Sigmoid colon (tissue), 4 donors: ENCODE measurements around the gene NKX6-2.

Experiments used
- POLR2A ChIP-seq, 2 donors: fragments of 450-650 bp; IDR thresholded peaks; one replicate each; pipeline ENCODE4 v1.6.1; 2016; ENCODE audit warnings: antibody characterized with exemption in 2 of 2, mild to moderate bottlenecking in 2 of 2, moderate library complexity in 2 of 2
- POLR2AphosphoS5 ChIP-seq, 4 donors: sonication (generic); formaldehyde crosslinking; IDR thresholded peaks; one replicate each; pipeline ENCODE4 v1.6.1; 2017; ENCODE audit warnings: antibody characterized with exemption in 4 of 4
- TF ChIP-seq, protein P1 (sequence below), 4 experiments: fragments of 450-650 bp in 3 of 4; fragments of 200-600 bp in 1 of 4; IDR thresholded peaks; one replicate each; pipeline ENCODE4 v1.5.1; 2016 to 2019; ENCODE audit warnings: antibody characterized with exemption in 4 of 4, mild to moderate bottlenecking in 3 of 4, moderate library complexity in 2 of 4

DNA sequence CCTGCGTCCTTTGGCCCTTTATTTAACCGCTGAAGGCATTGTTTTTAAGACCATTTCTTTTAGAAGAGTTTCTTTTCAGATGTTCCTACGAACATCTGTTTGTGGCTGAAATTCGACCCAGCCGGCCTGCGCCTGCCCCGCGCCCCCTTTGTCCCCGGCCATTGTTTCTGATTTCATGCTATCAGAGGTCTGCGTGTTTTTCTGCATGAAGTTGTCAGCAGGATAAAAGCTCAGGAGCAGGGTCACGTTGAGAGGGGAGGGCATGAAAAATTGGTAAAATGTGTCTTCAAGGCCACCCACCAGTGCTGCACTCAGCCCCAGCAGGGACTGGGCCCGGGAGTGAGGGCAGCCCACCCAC is 43.1 kb downstream of the NKX6-2 start:
- TF ChIP-seq POLR2AphosphoS5 (IDR thresholded peaks at IDR 0.05) = no peak
- TF ChIP-seq, protein P1, sequence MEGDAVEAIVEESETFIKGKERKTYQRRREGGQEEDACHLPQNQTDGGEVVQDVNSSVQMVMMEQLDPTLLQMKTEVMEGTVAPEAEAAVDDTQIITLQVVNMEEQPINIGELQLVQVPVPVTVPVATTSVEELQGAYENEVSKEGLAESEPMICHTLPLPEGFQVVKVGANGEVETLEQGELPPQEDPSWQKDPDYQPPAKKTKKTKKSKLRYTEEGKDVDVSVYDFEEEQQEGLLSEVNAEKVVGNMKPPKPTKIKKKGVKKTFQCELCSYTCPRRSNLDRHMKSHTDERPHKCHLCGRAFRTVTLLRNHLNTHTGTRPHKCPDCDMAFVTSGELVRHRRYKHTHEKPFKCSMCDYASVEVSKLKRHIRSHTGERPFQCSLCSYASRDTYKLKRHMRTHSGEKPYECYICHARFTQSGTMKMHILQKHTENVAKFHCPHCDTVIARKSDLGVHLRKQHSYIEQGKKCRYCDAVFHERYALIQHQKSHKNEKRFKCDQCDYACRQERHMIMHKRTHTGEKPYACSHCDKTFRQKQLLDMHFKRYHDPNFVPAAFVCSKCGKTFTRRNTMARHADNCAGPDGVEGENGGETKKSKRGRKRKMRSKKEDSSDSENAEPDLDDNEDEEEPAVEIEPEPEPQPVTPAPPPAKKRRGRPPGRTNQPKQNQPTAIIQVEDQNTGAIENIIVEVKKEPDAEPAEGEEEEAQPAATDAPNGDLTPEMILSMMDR (IDR thresholded peaks at IDR 0.05) = no peak
- TF ChIP-seq POLR2A (IDR thresholded peaks at IDR 0.05) = no peak
